Superior temporal gyrus (tissue), 1 donor: ENCODE measurements around the gene AATF.

Experiments used
- DNase-seq: peaks from one replicate; pipeline ENCODE4 v3.0.0-alpha.2; 2016; ENCODE audit errors: extremely low spot score

AATF gene

GRCh38 chr17:37081287-37081686 is 132.5 kb downstream of the AATF start:
- DNase-seq = no peak

GRCh38 chr17:37082311-37082860 is 133.6 kb downstream of the AATF start:
- DNase-seq = no peak

GRCh38 chr17:37082985-37083384 is 134.2 kb downstream of the AATF start:
- DNase-seq = no peak

- no peak for DNase-seq
These were observed 134.7 kb downstream of the AATF start for GRCh38 chr17:37083456-37083855.

- no peak for DNase-seq
These were observed 135.6 kb downstream of the AATF start for GRCh38 chr17:37084372-37084771.

GRCh38 chr17:37086334-37086733 is 137.6 kb downstream of the AATF start:
- DNase-seq = no peak

- DNase-seq = no peak
These were observed 138.2 kb downstream of the AATF start for GRCh38 chr17:37086948-37087347.

- no peak for DNase-seq
These were observed 138.9 kb downstream of the AATF start for GRCh38 chr17:37087683-37088082.

GRCh38 chr17:37088459-37088858 is 139.7 kb downstream of the AATF start:
- DNase-seq = no peak

GRCh38 chr17:37088913-37089312 is 140.2 kb downstream of the AATF start:
- DNase-seq = peak; percentile 56

- no peak for DNase-seq
These were observed 141.2 kb downstream of the AATF start for GRCh38 chr17:37089956-37090355.

- no peak for DNase-seq
These were observed 142.2 kb downstream of the AATF start for GRCh38 chr17:37090941-37091340.

GRCh38 chr17:37092071-37092470 is 143.3 kb downstream of the AATF start:
- DNase-seq = no peak

- no peak for DNase-seq
These were observed 143.9 kb downstream of the AATF start for GRCh38 chr17:37092701-37093100.

GRCh38 chr17:37094391-37094790 is 145.6 kb downstream of the AATF start:
- DNase-seq = no peak

GRCh38 chr17:37096071-37096470 is 147.3 kb downstream of the AATF start:
- no peak for DNase-seq

- no peak for DNase-seq
These were observed 148.4 kb downstream of the AATF start for GRCh38 chr17:37097154-37097553.

GRCh38 chr17:37098152-37098551 is 149.4 kb downstream of the AATF start:
- DNase-seq = no peak

- DNase-seq = no peak
These were observed 150.3 kb downstream of the AATF start for GRCh38 chr17:37098910-37099664.

GRCh38 chr17:37100231-37100630 is 151.5 kb downstream of the AATF start:
- DNase-seq = no peak

- DNase-seq = no peak
These were observed 152.6 kb downstream of the AATF start for GRCh38 chr17:37101306-37101705.

GRCh38 chr17:37103231-37103630 is 154.5 kb downstream of the AATF start:
- no peak for DNase-seq

GRCh38 chr17:37106049-37106448 is 157.3 kb downstream of the AATF start:
- no peak for DNase-seq
